GM12872 (cell line): ENCODE data around the gene CLDN3.

ENCODE experiments used
- CTCF ChIP-seq: IDR thresholded peaks from 3 replicates; pipeline ENCODE4 v1.5.1; 2011; ENCODE audit warnings: low read depth, mild to moderate bottlenecking, low read length, moderate library complexity; ENCODE audit not compliant: insufficient read depth

The CLDN3 gene

GRCh38 chr7:73727952-73728351 lies 42.1 kb downstream of the CLDN3 start:
- TF ChIP-seq CTCF = no peak

- no peak for TF ChIP-seq CTCF
Observed at GRCh38 chr7:73726083-73726466, 44.0 kb downstream of the CLDN3 start.

GRCh38 chr7:73723813-73724212 lies 46.3 kb downstream of the CLDN3 start:
- TF ChIP-seq CTCF = no peak

GRCh38 chr7:73722785-73723184 lies 47.3 kb downstream of the CLDN3 start:
- no peak for TF ChIP-seq CTCF

GRCh38 chr7:73721377-73721817 lies 48.7 kb downstream of the CLDN3 start:
- no peak for TF ChIP-seq CTCF

- TF ChIP-seq CTCF = no peak
Observed at GRCh38 chr7:73719806-73720169, 50.3 kb downstream of the CLDN3 start.
